Activated CD8-positive, alpha-beta T cell treated with anti-CD3 and anti-CD28 coated beads for 36 hours (primary cell): Measurements from ENCODE around the gene CHN1. TPM values are rescaled to one million over a fixed set of nuclear protein-coding genes. Genes with fewer than 3 reads are reported as not detected.

Experiments used
- ATAC-seq: fragments of 200-7000 bp; cut with Tn5 transposase; one replicate; pipeline ENCODE4 v1.10.0; 2021; ENCODE audit warnings: mild to moderate bottlenecking, moderate library complexity
- CTCF ChIA-PET: fragments of 350-600 bp; sonication (Branson Sonifier 250); formaldehyde crosslinking; loops from one replicate; lab custom pipeline; 2021; ENCODE audit warnings: antibody characterized with exemption; lab: Charles Lee
- POLR2A ChIA-PET: fragments of 350-600 bp; sonication (Branson Sonifier 250); formaldehyde crosslinking; loops from one replicate; lab custom pipeline; 2021; ENCODE audit warnings: antibody characterized with exemption; lab: Charles Lee
- DNase-seq: peaks from one replicate; pipeline ENCODE4 v3.0.0-alpha.2; 2020
- H3K27ac Mint-ChIP-seq: one replicate; pipeline ENCODE4 v1.8.0; 2021; ENCODE audit warnings: mild to moderate bottlenecking, mixed read lengths
- H3K27me3 Mint-ChIP-seq: one replicate; pipeline ENCODE4 v1.8.0; 2021; ENCODE audit warnings: mixed read lengths
- H3K36me3 Mint-ChIP-seq: one replicate; pipeline ENCODE4 v1.8.0; 2021; ENCODE audit warnings: low read depth, mixed read lengths
- H3K4me1 Mint-ChIP-seq: one replicate; pipeline ENCODE4 v1.8.0; 2021; ENCODE audit warnings: low read depth, mixed read lengths
- H3K4me3 Mint-ChIP-seq: one replicate; pipeline ENCODE4 v1.8.0; 2021; ENCODE audit warnings: mild to moderate bottlenecking, moderate library complexity, mixed read lengths
- H3K9me3 Mint-ChIP-seq: one replicate; pipeline ENCODE4 v1.8.0; 2021; ENCODE audit warnings: mixed read lengths
- CTCF ChIP-seq: fragments of 200-600 bp; IDR thresholded peaks from one replicate; pipeline ENCODE4 v1.8.0; 2022; ENCODE audit warnings: antibody characterized with exemption, mild to moderate bottlenecking
- intact Hi-C: fragments of 100-400 bp; cut with micrococcal nuclease; formaldehyde crosslinking; loops from one replicate; pipeline ENCODE4 v1.10.0; 2022
- total RNA-seq, 2 experiments: library from RNA; stranded (reverse); gene quantifications; one replicate each; pipeline ENCODE4 v1.2.3, GENCODE V29; 2021

Gene CHN1
- total RNA-seq, 2 experiments from 2014 or later: 2.9 to 3.0 TPM

GRCh38 chr2:174967086-174967485 is 38.1 kb downstream of the CHN1 start:
- H3K4me3 Mint-ChIP-seq: no peak overlapping the region
- ChIA-PET POLR2A (interaction anchor here (0.6 kb wide), 1 partner anchor 57 kb away, joined by 3 read pairs; no protein-coding TSS in a partner anchor), CTCF (no interaction called here)
- H3K4me1 Mint-ChIP-seq: peaks cover 9% of the 10 kb centered on the region
- intact Hi-C loops: no loop called here
- ATAC-seq (no peak), DNase-seq (no peak)
- H3K27me3 Mint-ChIP-seq: peaks cover 2% of the 10 kb centered on the region
- H3K36me3 Mint-ChIP-seq: no peaks in the 10 kb centered on the region
- H3K9me3 Mint-ChIP-seq: no peaks in the 10 kb centered on the region
- no peak overlapping the region for H3K27ac Mint-ChIP-seq
- TF ChIP-seq CTCF: no peak

- ChIA-PET CTCF (no interaction called here), POLR2A (interaction anchor here (0.6 kb wide), 1 partner anchor 56 kb away, joined by 3 read pairs; no protein-coding TSS in a partner anchor)
- H3K4me3 Mint-ChIP-seq: no peak overlapping the region
- ATAC-seq (no peak), DNase-seq (no peak)
- no peaks in the 10 kb centered on the region for H3K9me3 Mint-ChIP-seq
- intact Hi-C loops: no loop called here
- no peak overlapping the region for H3K27ac Mint-ChIP-seq
- H3K27me3 Mint-ChIP-seq: peaks cover 2% of the 10 kb centered on the region
- H3K36me3 Mint-ChIP-seq: no peaks in the 10 kb centered on the region
- no peak for TF ChIP-seq CTCF
- H3K4me1 Mint-ChIP-seq: peaks cover 9% of the 10 kb centered on the region
These were observed 39.0 kb downstream of the CHN1 start for GRCh38 chr2:174965992-174966744.

- Mint-ChIP-seq H3K36me3 (no peaks in the 10 kb centered on the region), H3K27me3 (peaks cover 2% of the 10 kb centered on the region), H3K4me3 (no peak overlapping the region), H3K9me3 (no peaks in the 10 kb centered on the region), H3K4me1 (peaks cover 9% of the 10 kb centered on the region), H3K27ac (no peak overlapping the region)
- no peak for TF ChIP-seq CTCF
- ChIA-PET POLR2A (no interaction called here), CTCF (no interaction called here)
- intact Hi-C loops: no loop called here
- ATAC-seq (no peak), DNase-seq (no peak)
These were observed 39.6 kb downstream of the CHN1 start for GRCh38 chr2:174965551-174965950.

- DNase-seq (no peak), ATAC-seq (no peak)
- no peak overlapping the region for H3K27ac Mint-ChIP-seq
- H3K27me3 Mint-ChIP-seq: peaks cover 3% of the 10 kb centered on the region
- no peaks in the 10 kb centered on the region for H3K36me3 Mint-ChIP-seq
- intact Hi-C loops: no loop called here
- ChIA-PET CTCF (interaction anchor here (1.0 kb wide), 1 partner anchor 17 kb away, joined by 3 read pairs; no protein-coding TSS in a partner anchor), POLR2A (no interaction called here)
- H3K4me3 Mint-ChIP-seq: no peak overlapping the region
- peaks cover 8% of the 10 kb centered on the region for H3K4me1 Mint-ChIP-seq
- H3K9me3 Mint-ChIP-seq: no peaks in the 10 kb centered on the region
- no peak for TF ChIP-seq CTCF
These were observed 40.8 kb downstream of the CHN1 start for GRCh38 chr2:174964404-174964803.
